Naive thymus-derived CD8-positive, alpha-beta T cell (primary cell): ENCODE measurements around the gene AQP7. TPM values are rescaled to one million over a fixed set of nuclear protein-coding genes. Genes with fewer than 3 reads are reported as not detected.
"Not testable (repeated sequence)": the region's sequence is repeated elsewhere in the genome, so short reads cannot be mapped to it uniquely, and the experiment has no call there.

Experiments
- ATAC-seq, 2 donors: fragments of 150-1000 bp; cut with Tn5 transposase in 1 of 2; sonication (Bioruptor Pico), chemical (Tn5 transposase) in 1 of 2; 1 replicate in 1 of 2; 2 replicates in 1 of 2; pipeline ENCODE4 v1.10.0; 2021; ENCODE audit warnings: mild to moderate bottlenecking in 2 of 2, moderate library complexity in 2 of 2
- POLR2A ChIA-PET: fragments of 350-600 bp; sonication (Branson Sonifier 250); formaldehyde crosslinking; loops from one replicate; lab custom pipeline; 2021; ENCODE audit warnings: antibody characterized with exemption; lab: Charles Lee
- DNase-seq, 10 donors: peaks; one replicate each; pipeline versions ENCODE4 v3.0.0 to v3.0.0-alpha.2; 2020 to 2022
- H3K27ac Mint-ChIP-seq, 10 donors: one replicate each; pipeline ENCODE4 v1.8.0; 2020 to 2022; ENCODE audit warnings: mild to moderate bottlenecking in 10 of 10, mixed read lengths in 10 of 10, moderate library complexity in 4 of 10, inconsistent platforms in 1 of 10
- H3K27me3 Mint-ChIP-seq, 5 donors: one replicate each; pipeline ENCODE4 v1.8.0; 2021 to 2022; ENCODE audit warnings: mixed read lengths in 5 of 5
- H3K36me3 Mint-ChIP-seq, 3 donors: one replicate each; pipeline ENCODE4 v1.8.0; 2020 to 2022; ENCODE audit warnings: mixed read lengths in 3 of 3, mild to moderate bottlenecking in 2 of 3, inconsistent platforms in 1 of 3
- H3K4me1 Mint-ChIP-seq, 4 donors: one replicate each; pipeline ENCODE4 v1.8.0; 2021 to 2022; ENCODE audit warnings: mixed read lengths in 4 of 4
- H3K4me3 Mint-ChIP-seq, 10 donors: one replicate each; pipeline ENCODE4 v1.8.0; 2020 to 2022; ENCODE audit warnings: mild to moderate bottlenecking in 10 of 10, mixed read lengths in 10 of 10, moderate library complexity in 6 of 10, inconsistent platforms in 1 of 10
- H3K9me3 Mint-ChIP-seq, 9 donors: one replicate each; pipeline ENCODE4 v1.8.0; 2020 to 2022; ENCODE audit warnings: mixed read lengths in 9 of 9, mild to moderate bottlenecking in 3 of 9, inconsistent platforms in 1 of 9, moderate library complexity in 1 of 9
- polyA plus RNA-seq, 3 donors: library from polyadenylated mRNA; unstranded; fragments of 300-500 nt; fragmentation: Illumina TruSeq; gene quantifications; one replicate each; pipeline ENCODE4 v1.2.3, GENCODE V29; 2021
- total RNA-seq, 8 experiments: library from RNA in 2 of 8; stranded (reverse) in 2 of 8; gene quantifications; one replicate each; pipeline ENCODE4 v1.2.3 and lab custom pipeline; 2021 to 2026

The AQP7 gene
- total RNA-seq = under 1 TPM in 1 of 2 experiments, not detected in 1; 0.71 TPM
- polyA plus RNA-seq = under 1 TPM in 1 of 3 donors, not detected in 2; 0.17 TPM
- total RNA-seq (lab: John Stamatoyannopoulos, UW) = 0 to 0.49 (median 0.04) reads per million in 6 experiments

- peak within 1 kb of the TSS in 1 of 10 donors; percentile 38 for H3K4me3 Mint-ChIP-seq
- not testable (repeated sequence) for H3K4me1 Mint-ChIP-seq, DNase-seq, H3K9me3 Mint-ChIP-seq, H3K36me3 Mint-ChIP-seq, H3K27me3 Mint-ChIP-seq, ATAC-seq
- POLR2A ChIA-PET = interaction anchor here (1.9 kb wide), 1 partner anchor 64 kb away, joined by 10 read pairs; no protein-coding TSS in a partner anchor
- peak within 1 kb of the TSS in 5 of 10 donors; percentile 8 to 91 (median 81) for H3K27ac Mint-ChIP-seq
Measured at GRCh38 chr9:33402371-33402770, at the start of gene AQP7. TSS of gene AQP7 (minus strand) at chr9:33402568. CDS start at chr9:33401262, 1,306 bp downstream.

GRCh38 chr9:33450621-33451146, 48.3 kb upstream of the AQP7 start:
- Mint-ChIP-seq H3K36me3 (no peaks in the 10 kb centered on the region), H3K4me1 (peaks cover 37 to 71% (median 63%) of the 10 kb centered on the region in 4 donors), H3K9me3 (no peaks in the 10 kb centered on the region), H3K4me3 (peak overlapping the region in 2 of 10 donors; percentile 7 to 45), H3K27me3 (no peaks in the 10 kb centered on the region), H3K27ac (peak overlapping the region in 4 of 10 donors; percentile 29 to 66 (median 48))
- ATAC-seq = no peak
- POLR2A ChIA-PET = interaction anchor here (1.1 to 9.7 kb wide), 5 partner anchors 8 to 58 kb away, joined by 3 to 93 read pairs (median 7); partner anchors contain the start of gene NOL6
- DNase-seq = no peak

- H3K4me1 Mint-ChIP-seq = peaks cover 40 to 76% (median 68%) of the 10 kb centered on the region in 4 donors
- no peak for ATAC-seq
- H3K27ac Mint-ChIP-seq = peak overlapping the region in 6 of 10 donors; percentile 35 to 97 (median 82)
- no peaks in the 10 kb centered on the region for H3K9me3 Mint-ChIP-seq
- DNase-seq = no peak
- peaks cover 0 to 2% (median 0%) of the 10 kb centered on the region in 3 donors for H3K36me3 Mint-ChIP-seq
- no peaks in the 10 kb centered on the region for H3K27me3 Mint-ChIP-seq
- H3K4me3 Mint-ChIP-seq = peak overlapping the region in 2 of 10 donors; percentile 4 to 39
- POLR2A ChIA-PET = interaction anchor here (0.7 to 9.7 kb wide), 5 partner anchors 9 to 35 kb away, joined by 3 to 93 read pairs (median 8); partner anchors contain the start of gene NOL6
Measured at GRCh38 chr9:33449715-33450114, 47.3 kb upstream of the AQP7 start.

- H3K27me3 Mint-ChIP-seq = no peaks in the 10 kb centered on the region
- peaks cover 0 to 12% (median 0%) of the 10 kb centered on the region in 3 donors for H3K36me3 Mint-ChIP-seq
- peaks cover 31 to 76% (median 58%) of the 10 kb centered on the region in 4 donors for H3K4me1 Mint-ChIP-seq
- H3K9me3 Mint-ChIP-seq = no peaks in the 10 kb centered on the region
- POLR2A ChIA-PET = interaction anchor here (0.5 to 9.7 kb wide), 14 partner anchors 10 to 194 kb away, joined by 3 to 93 read pairs (median 6); partner anchors contain the start of genes BAG1, CHMP5 and NOL6
- no peak for ATAC-seq
- H3K27ac Mint-ChIP-seq = peak overlapping the region; percentile 71 to 97 (median 94)
- DNase-seq = peak in 1 of 10 donors; percentile 16
- H3K4me3 Mint-ChIP-seq = peak overlapping the region; percentile 86 to 98 (median 95)
Measured at GRCh38 chr9:33447799-33448553, 45.6 kb upstream of the AQP7 start.

GRCh38 chr9:33446946-33447798, 44.8 kb upstream of the AQP7 start, which contains the start of gene AQP3:
TSS of gene AQP3 (minus strand) at chr9:33447593. CDS start at chr9:33447530, 63 bp downstream.
- Mint-ChIP-seq H3K27me3 (no peaks in the 10 kb centered on the region), H3K9me3 (no peaks in the 10 kb centered on the region), H3K36me3 (peaks cover 0 to 19% (median 0%) of the 10 kb centered on the region in 3 donors), H3K4me3 (peak within 1 kb of the TSS; percentile 90 to 99 (median 95)), H3K27ac (peak within 1 kb of the TSS; percentile 92 to 98 (median 96)), H3K4me1 (peaks cover 25 to 72% (median 52%) of the 10 kb centered on the region in 4 donors)
- POLR2A ChIA-PET = interaction anchor here (0.5 to 9.7 kb wide), 19 partner anchors 9 to 193 kb away, joined by 3 to 93 read pairs (median 5); partner anchors contain the start of genes BAG1, CHMP5, NFX1 and NOL6
- DNase-seq = peak; percentile 56 to 85 (median 68)
- ATAC-seq = peak; percentile 50 to 70

GRCh38 chr9:33446240-33446945, 44.0 kb upstream of the AQP7 start:
- Mint-ChIP-seq H3K9me3 (no peaks in the 10 kb centered on the region), H3K27ac (peak overlapping the region; percentile 90 to 98 (median 96)), H3K4me3 (peak overlapping the region; percentile 90 to 99 (median 95)), H3K4me1 (peaks cover 25 to 76% (median 54%) of the 10 kb centered on the region in 4 donors), H3K27me3 (no peaks in the 10 kb centered on the region), H3K36me3 (peaks cover 0 to 27% (median 0%) of the 10 kb centered on the region in 3 donors)
- ATAC-seq = peak; percentile 70 to 71
- DNase-seq = peak in 9 of 10 donors; percentile 33 to 80 (median 68)
- POLR2A ChIA-PET = interaction anchor here (0.8 to 9.7 kb wide), 13 partner anchors 8 to 156 kb away, joined by 3 to 93 read pairs (median 8); partner anchors contain the start of genes NFX1 and NOL6

GRCh38 chr9:33445389-33446239, 43.2 kb upstream of the AQP7 start:
- DNase-seq (peak in 8 of 10 donors; percentile 22 to 63 (median 48)), ATAC-seq (peak; percentile 25 to 51)
- Mint-ChIP-seq H3K27ac (peak overlapping the region; percentile 90 to 98 (median 96)), H3K4me3 (peak overlapping the region; percentile 90 to 99 (median 95)), H3K36me3 (peaks cover 0 to 35% (median 0%) of the 10 kb centered on the region in 3 donors), H3K4me1 (peaks cover 21 to 74% (median 57%) of the 10 kb centered on the region in 4 donors), H3K9me3 (no peaks in the 10 kb centered on the region), H3K27me3 (no peaks in the 10 kb centered on the region)
- POLR2A ChIA-PET = interaction anchor here (1.8 to 9.7 kb wide), 6 partner anchors 13 to 155 kb away, joined by 5 to 93 read pairs (median 35); partner anchors contain the start of genes NFX1 and NOL6

GRCh38 chr9:33443464-33444154, 41.2 kb upstream of the AQP7 start:
- H3K4me1 Mint-ChIP-seq = peaks cover 27 to 68% (median 56%) of the 10 kb centered on the region in 4 donors
- peak overlapping the region; percentile 43 to 97 (median 80) for H3K27ac Mint-ChIP-seq
- no peaks in the 10 kb centered on the region for H3K27me3 Mint-ChIP-seq
- peak overlapping the region in 4 of 10 donors; percentile 22 to 69 (median 32) for H3K4me3 Mint-ChIP-seq
- DNase-seq = no peak
- POLR2A ChIA-PET = interaction anchor here (9.7 kb wide), 1 partner anchor 15 kb away, joined by 93 read pairs; no protein-coding TSS in a partner anchor
- H3K36me3 Mint-ChIP-seq = peaks cover 0 to 43% (median 0%) of the 10 kb centered on the region in 3 donors
- H3K9me3 Mint-ChIP-seq = no peaks in the 10 kb centered on the region
- no peak for ATAC-seq

- H3K4me3 Mint-ChIP-seq = peak overlapping the region in 2 of 10 donors; percentile 14 to 69
- no peaks in the 10 kb centered on the region for H3K9me3 Mint-ChIP-seq
- H3K27me3 Mint-ChIP-seq = no peaks in the 10 kb centered on the region
- H3K36me3 Mint-ChIP-seq = peaks cover 0 to 43% (median 0%) of the 10 kb centered on the region in 3 donors
- ATAC-seq = no peak
- DNase-seq = peak in 1 of 10 donors; percentile 37
- peak overlapping the region in 7 of 10 donors; percentile 41 to 97 (median 46) for H3K27ac Mint-ChIP-seq
- H3K4me1 Mint-ChIP-seq = peaks cover 24 to 63% (median 50%) of the 10 kb centered on the region in 4 donors
- POLR2A ChIA-PET = interaction anchor here (9.7 kb wide), 1 partner anchor 15 kb away, joined by 93 read pairs; no protein-coding TSS in a partner anchor
Measured at GRCh38 chr9:33443047-33443446, 40.7 kb upstream of the AQP7 start.
